T-helper 2 cell (primary cell): ENCODE data around the gene SRR.
A peak's percentile ranks its signal among the peaks of the same experiment; 100 is the strongest.
"Not testable (repeated sequence)": the region's sequence is repeated elsewhere in the genome, so short reads cannot be mapped to it uniquely, and the experiment has no call there.

Source experiments
- DNase-seq, 5 experiments: peaks; one replicate each; pipeline versions ENCODE4 v3.0.0 to v3.0.0-alpha.2; 2012 to 2022

SRR gene

DNA sequence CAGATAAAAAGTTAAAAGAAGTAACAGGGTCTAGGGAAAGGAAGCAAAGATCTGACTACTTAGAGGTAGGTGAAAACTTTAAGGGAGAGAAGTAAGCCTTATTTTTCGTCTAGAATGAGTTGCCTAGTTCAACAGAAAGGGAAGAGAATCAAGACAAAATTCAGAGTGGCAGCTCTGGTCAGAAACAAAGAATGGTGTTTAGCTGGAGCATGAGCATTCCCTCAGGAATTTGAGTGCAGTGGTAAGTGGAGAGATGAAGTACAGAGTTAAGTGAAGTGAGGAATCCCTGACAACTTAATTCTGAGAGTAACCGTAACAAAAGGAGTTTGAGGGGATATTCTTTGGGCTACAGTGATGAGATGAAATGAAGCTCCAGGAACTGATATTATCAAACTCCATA, 11.7 kb upstream of the SRR start:
- DNase-seq: no peak

DNA sequence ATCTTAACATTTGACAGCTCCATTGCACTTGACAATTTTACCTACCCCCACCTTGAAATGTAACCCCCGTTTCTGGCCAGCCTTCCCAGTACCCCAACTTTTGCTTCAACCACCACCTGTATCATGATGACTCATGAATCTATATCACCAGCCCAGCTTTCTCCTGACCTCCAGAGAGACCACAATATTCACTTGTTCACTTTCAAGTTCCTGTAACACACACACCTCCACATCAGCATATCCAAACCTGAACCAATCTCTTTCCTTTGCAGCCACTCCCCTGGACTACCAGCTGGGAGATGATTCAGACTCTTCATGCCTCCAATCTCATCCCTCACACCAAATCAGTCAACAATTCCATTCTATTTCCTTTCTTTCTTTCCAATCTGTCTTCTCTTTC, 8.2 kb upstream of the SRR start:
- no peak for DNase-seq

DNA sequence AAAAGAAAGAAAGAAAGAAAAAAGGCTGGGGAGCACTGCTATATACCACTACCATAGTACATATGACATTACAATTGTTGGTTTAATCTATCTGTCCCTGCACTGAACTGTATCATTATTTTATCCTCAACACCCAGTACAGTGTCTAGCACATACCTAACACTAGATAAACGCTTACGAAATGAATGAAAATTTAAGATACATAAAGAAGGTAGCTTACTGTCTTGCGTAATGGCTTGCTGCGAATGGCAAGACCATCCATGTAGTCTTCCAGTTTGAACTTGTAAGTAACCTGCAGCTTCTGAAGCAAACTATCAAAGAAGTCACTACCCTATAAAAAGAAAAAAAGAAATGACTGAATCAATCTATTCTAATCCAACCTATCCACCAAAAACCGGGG, 6.7 kb upstream of the SRR start:
- no peak for DNase-seq

DNA sequence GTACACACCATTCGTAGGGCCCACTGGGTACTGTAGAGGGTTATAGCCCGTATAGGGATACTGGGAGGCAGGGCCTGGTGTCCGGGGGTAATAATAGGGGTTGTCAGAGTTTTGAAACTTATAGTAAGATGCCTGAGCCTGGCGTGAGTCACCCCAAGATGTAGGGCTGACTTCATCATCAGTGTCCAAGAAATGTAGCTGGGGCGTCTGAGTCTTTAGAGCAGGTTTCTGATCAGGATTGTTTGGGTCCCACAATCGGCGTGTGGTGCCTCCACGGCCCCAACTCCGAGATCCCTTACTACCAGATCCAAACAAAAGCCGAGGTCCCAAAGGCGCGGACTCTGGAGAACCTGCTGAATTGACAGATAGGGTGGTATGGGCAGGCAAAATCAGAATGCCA, 4.6 kb upstream of the SRR start:
- DNase-seq: no peak

DNA sequence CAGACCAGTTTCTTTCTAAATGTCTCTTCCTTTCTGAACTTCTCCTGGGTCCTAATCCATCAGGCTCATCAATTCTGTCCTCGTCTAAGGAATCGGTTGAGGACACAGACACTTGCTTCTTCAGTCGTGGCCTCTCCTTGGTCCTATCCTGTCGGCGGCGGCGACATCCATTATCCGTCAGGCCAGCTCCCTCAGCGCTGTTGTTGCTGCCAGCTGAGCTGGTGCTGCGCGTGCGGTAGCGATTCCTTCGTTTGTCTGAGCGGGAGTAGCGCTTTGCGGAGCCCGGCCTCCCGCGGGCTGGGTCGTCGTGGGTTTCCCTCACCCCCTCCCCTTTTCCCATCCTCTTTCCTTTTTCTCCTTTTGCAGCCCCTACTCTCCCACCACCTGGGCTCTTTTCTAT, 4.0 kb upstream of the SRR start:
- DNase-seq: no peak

DNA sequence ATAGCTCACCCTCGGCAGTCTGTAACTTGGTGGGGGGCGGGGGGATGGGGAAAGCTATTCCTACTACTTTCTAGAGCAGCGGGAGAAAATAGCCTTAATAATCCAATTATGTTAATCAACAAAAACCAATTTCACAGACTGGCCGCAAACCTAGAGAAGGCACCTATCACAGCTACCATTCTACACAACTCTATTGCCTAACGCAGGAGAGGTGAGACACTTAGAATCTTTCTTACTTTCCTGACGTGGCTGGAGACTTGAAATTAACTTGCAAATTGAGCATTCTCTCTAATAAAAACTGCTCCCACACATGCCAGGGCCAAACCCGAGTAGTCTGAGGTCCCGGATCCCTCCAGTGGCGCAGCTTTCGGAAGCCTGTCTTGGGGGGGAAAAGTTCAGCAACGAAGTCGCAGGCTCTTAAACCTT, 959 bp upstream of the SRR start:
- peak in 1 of 5 experiments; percentile 25 for DNase-seq

DNA sequence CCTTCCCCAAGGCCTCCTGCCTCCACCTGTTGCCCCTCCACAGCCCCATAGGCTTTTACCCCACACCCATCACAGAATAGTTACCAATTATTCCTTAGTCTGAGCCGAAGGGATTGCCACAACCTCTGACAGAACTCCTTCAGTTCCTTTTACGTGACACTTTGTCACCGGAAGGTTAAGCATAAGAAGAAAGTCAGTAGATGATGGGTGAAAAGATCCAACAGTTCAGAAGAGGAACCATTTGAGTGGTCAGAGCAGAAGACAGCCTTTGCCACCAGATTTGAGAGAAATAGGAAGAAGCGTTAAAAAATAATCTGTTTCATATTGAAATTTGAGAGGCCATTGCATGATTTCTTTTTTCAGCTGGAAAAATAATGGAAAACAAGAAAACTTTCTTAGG, 1.2 kb downstream of the SRR start:
- DNase-seq: no peak

DNA sequence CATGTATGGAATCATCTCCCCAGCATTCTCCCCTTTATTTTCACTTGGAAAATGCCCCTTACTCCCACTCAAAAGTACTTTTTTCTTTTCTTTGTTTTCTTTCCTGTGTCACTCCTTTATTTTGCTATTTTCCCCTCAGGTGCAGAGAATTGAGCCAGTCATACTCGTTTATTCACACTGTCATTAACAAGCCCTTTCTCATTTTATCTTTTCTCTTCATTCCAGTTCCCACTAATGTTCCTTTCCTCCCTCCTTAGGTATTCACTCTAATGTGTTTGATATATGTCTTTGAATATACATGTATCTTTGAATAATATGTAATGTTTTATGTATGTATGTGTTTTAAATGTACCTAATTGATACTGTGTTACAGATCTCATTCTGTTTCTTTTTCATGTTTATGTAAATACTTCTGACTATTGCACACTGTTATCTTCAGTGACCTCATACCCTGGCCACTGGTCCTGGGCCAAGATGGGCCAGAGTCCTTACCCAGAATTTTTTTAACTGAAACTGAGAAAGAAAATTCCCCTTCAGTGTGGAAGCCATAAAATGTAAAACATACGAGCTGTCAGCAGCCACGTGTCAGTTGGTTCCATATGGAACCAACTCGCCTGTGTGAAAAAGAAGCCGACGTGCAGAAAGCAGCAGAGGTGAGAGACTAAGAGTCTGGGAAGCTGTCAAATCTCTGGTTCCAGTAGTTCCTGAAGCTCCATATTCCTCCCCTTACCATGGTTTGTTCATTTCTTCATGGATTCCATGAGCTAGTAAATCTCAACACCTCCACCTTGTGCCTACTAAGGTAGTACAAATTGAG, 5.8 kb downstream of the SRR start:
- no peak for DNase-seq

DNA sequence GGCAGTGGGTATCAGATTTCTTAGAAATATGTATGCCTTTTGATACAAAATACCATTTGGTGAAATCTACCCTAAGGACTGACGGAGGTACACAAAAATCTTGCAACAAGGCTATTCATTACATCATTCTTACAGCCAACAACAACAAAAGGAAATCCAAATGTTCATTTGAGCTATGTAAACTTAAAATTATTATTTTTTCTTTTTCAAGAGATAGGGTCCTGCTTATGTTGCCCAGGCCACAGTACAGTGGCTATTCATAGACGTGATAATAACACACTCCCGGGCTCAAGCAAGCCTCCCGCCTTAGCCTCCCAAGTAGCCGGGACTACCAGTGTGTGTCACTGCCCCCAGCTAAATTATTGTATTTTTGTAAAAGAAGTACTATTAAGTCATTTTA, 9.0 kb downstream of the SRR start:
- no peak for DNase-seq

DNA sequence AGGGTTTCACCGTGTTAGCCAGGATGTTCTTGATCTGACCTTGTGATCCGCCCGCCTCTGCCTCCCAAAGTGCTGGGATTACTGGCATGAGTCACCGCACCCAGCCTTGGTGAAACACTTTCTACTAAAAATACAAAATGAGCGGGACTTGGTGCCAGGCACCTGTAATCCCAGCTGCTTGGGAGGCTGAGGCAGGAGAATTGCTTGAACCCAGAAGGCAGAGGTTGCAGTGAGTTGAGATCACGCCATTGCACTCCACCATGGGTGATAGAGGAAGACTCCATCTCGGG, 13.1 kb downstream of the SRR start:
- DNase-seq: not testable (repeated sequence)

DNA sequence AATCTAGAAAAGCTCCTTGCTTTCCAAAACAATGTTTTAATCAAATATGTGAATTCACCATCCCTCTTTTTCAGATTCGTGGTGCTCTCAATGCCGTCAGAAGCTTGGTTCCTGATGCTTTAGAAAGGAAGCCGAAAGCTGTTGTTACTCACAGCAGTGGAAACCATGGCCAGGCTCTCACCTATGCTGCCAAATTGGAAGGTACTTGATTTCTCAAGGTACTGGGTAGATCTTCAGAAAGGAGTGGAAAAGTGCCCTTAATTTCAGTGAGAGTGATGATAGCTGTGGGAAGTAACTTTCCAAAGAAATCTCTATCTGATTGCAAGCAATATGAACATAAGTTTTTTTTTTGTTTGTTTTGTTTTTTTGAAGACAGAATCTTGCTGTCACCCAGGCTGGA, 14.0 kb downstream of the SRR start:
- DNase-seq: no peak

DNA sequence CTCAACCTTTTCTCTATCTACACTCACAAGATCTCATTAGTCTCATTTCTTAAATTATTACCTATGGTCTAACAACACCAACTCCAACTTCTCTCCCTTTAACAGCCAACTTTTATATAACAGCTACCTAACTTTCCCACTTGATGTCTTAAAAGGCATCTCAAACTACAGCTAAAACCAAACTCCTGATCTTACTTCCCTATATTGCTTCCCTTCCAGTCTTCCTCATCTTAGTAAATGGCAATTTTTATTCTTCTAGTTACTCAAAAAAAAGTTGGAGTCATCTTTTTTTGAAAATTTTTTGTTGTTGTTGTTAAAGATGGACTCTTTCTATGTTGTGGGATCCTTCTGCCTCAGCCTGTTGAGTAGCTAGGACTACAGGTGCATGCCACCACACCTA, 15.3 kb downstream of the SRR start:
- no peak for DNase-seq

DNA sequence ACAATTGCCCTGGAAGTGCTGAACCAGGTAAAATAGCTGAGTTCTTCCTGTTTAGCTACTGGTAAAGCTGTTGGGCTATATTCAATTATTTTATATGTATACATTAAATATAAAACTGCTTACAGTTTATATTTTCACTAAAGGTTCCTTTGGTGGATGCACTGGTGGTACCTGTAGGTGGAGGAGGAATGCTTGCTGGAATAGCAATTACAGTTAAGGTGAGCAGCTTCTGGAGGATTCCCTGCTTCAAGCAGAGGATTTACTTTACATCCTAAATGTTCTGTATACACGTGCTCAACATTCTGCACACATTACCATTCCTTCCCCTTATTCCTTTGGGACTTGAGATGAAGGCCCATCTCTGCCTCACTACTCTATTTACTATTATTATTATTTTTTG, 17.6 kb downstream of the SRR start:
- no peak for DNase-seq

DNA sequence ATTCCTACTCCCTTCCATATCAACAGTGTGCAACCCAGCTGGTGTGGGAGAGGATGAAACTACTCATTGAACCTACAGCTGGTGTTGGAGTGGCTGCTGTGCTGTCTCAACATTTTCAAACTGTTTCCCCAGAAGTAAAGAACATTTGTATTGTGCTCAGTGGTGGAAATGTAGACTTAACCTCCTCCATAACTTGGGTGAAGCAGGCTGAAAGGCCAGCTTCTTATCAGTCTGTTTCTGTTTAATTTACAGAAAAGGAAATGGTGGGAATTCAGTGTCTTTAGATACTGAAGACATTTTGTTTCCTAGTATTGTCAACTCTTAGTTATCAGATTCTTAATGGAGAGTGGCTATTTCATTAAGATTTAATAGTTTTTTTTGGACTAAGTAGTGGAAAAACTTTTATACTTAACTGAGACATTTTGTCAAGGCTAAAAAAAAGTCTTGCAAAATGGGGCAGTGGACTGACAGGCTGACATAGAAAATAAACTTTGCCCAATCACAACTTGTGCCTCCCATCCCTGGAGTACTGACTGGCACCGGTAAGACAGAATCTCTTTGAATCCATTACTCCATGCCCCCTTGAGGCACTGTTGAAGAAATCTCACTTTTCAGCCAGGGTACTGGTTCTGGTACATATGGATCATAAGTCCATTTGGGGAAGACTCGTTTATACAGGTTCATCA, 20.0 kb downstream of the SRR start:
- no peak for DNase-seq

DNA sequence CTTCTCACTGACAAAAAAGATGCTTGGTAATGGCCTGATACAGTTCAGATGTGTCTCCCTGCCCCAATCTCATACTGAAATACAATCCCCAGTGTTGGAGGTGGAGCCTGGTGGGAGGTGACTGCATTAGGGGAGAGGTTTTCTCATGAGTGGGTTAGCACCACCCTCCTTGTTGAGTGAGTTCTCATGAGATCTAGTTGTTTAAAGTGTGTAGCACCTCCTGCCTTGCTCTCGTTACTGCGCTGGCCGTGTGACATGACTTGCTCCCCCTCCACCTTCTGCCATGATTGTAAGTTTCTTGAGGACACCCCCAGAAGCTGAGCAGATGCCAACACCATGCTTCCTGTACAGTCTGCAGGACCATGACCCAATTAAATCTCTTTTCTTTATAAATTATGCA, 27.6 kb downstream of the SRR start:
- DNase-seq: no peak

DNA sequence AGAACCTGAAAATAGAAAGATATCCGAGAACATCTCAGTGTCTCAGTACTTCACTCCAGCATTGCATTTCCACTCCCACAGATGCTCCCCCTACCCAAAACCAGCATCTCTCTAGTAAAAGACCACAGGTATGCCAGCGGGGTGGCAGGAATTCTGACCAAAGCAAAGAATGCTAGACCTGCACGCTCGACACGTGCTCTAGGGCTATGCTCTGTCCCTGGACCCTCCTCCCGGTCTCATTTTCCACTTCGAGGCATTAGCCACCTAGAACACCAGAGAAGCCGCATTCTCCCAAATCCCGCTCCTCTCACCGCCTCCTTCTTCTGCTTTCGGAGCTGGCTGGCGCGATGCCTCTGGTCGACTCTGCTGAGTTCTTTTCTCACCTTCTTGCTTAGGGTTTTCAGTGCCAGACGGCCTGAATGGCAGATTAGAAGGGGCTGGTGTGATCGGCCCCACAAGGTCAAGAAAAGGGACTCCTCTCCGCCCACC, 32.0 kb downstream of the SRR start:
- no peak for DNase-seq

DNA sequence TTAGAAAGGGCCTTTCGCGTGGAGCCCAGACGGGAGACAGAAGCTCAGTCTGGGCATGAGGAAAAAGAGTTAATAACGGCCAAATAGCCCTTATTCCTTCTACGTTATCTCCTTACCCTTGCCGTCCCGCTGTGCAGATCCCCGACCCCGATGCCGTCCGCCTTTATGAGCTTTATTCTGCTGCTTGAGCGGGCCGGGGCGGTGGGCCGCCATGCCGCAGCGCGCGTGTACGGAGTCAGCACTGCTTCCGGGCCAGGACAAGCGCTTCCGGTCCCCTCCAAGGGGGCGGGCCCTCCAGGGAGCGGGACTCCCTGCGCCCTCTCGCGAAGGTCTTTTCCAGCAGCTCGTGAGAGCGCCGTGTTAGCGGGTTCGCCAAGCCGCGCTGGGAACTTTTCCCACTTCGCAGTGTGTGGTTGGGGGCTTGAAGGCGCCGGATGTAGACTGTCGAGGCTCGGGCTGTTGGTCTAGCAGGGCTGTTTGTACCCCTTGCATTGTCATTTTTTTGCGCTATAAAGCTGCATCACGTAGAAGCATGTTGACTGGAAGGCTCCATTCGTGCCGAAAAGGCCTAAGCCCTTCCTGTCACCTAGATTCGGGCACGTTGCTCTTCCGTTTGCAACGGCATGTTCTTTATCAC, 32.6 kb downstream of the SRR start, which contains the start of gene TSR1:
TSR1 (minus strand) TSS at position 243 of the 637 bp plus-strand sequence; CDS start at position 213, 30 bp downstream.
- peak; percentile 76 to 91 (median 84) for DNase-seq

DNA sequence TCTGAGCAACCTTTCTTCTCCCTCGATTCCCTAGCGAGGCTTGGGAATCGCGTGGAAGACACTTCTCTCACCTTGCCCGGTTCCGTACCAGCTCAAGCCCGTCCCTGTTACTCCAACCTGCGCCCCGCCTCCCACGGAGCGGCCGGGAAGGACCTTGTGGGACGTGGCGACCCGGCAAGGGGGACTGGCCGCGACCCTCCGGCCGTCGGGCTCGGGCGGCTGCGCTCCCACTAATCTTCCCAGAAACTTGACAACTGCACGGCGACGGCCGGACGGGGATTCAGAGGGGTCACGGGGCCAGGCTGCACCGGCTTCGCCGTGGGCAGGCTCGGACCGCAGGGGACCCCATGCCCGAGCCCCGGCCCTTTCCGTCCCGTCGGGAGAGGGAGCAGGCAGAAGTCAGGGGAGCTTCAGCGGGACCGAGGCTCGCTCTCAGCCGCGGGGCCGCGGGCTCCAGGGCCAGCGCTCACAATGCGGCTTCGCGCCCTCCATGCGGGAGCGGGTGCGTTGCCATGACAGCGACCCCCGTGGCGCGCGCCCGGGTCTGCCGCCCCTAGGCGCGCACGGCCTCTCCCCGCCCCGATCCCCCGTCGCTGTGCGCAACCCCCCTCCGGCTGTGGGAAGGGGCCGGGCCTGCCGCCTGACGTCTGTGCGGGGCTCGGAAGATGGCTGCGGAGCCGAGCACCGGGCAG, 33.2 kb downstream of the SRR start, which contains the start of gene SGSM2:
SGSM2 (plus strand) TSS at position 650 of the 692 bp plus-strand sequence. CDS start 188 bp downstream, outside the sequence.
- DNase-seq: peak; percentile 55 to 83 (median 70)

DNA sequence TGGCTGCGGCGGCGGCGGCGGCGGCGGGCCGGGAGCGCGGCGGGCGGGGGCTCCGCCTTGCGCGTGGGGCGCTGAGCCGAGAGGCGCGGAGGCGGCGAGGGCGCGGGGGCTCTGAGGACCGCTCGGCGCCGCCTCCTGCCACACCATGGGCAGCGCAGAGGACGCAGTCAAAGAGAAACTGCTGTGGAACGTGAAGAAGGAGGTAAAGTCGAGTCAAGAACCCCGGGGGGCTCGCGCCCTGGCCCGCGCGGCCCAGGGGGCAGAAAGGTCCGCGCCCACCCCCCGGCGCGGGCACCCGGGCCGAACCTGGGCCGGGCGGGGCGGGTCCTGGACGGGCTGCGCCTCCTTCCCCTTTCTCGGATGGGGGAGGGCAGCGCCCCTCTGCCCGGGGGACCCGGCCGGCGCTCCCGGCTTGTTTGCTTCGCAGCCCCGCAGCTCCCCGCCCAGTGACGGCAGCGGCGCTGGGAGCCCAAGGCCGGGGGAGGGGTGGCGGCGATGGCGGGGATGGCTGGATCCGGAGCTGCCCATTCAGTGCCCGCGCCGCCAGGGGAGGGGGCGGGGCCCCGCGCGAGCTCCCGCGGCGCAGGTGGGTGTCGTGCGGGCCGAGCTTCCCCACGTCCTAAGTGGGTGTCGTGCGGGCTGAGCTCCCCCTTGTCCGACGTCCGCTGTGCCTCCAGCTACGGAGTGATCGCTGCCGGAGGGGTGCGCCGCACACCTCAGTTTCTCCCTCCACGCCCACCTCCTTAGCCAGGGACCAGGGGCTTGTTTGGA, 34.0 kb downstream of the SRR start:
- peak; percentile 31 to 58 (median 45) for DNase-seq

DNA sequence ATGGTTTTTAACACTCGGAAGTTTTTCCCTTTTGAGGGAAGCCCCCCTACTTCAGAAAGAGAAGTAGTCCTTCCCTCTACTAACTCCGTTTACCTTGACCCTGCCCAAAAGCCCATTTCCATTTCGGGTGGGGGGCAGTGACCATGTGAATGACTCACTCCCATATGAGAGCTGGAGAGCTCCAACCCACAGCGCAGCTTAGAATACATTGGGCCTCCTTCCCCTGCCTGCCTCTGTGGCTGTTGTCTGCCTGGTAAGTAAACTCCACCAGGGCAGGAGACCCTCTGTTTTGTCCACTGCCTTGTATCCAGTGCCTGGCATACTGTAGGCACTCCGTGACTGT, 34.5 kb downstream of the SRR start:
- no peak for DNase-seq

DNA sequence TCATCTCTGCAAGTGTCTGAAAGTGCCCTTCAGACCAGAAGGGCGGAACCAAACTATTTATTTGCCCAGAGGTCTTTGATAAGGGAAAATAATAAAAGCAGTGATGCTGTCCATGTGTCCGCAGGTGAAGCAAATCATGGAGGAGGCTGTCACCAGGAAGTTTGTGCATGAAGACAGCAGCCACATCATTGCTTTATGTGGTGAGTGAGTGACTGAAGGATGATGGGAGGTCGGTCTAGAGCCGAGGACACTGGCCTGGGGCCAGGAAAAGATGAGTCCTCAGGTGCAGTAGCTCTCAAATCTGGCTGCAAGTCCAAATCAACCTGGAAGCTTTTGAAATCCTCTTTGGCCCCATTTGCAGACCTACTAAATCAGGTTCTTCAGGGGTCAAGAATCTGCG, 39.7 kb downstream of the SRR start:
- peak in 1 of 5 experiments; percentile 15 for DNase-seq

DNA sequence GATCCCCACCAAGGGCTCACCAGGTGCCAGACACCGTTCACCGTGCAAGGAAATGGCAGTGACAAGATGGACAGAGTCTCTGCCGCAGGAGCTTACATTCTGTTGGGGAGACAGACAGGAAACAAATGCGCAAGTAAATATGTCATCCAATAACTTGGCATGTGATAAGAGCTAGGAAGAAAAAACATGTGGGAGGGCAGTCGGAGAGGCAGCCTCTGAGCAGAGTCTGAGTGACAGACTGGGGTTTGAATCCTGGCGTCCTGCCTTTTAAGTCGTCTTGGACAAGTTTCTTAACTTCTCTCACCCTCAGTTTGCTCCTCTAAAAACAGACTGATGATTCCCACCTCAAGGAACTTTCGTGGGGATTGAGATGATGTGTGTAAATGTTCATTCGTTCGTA, 40.8 kb downstream of the SRR start:
- DNase-seq: no peak
